Right renal cortex interstitium (tissue), 3 donors: ENCODE data around the gene CCDC121. TPM values are rescaled to one million over a fixed set of nuclear protein-coding genes. Genes with fewer than 3 reads are reported as not detected.

Experiments
- DNase-seq, 3 donors: peaks; one replicate each; pipeline ENCODE4 v3.0.0-alpha.2; 2013; ENCODE audit warnings: low read depth in 3 of 3, low spot score in 2 of 3
- polyA plus RNA-seq, 3 donors: library from polyadenylated mRNA; unstranded; fragments of 120-200 nt; gene quantifications; one replicate each; pipeline ENCODE4 v1.2.1, GENCODE V29; 2013; ENCODE audit not compliant: insufficient read length in 3 of 3

CCDC121 gene
- polyA plus RNA-seq, 3 donors, result 13.0 to 14.1 (median 13.9) TPM

- DNase-seq, result peak in 1 of 3 donors; percentile 10
Measured at GRCh38 chr2:27583390-27583915, 45.4 kb downstream of the CCDC121 start.

- peak; percentile 71 to 86 (median 83) for DNase-seq
Measured at GRCh38 chr2:27582695-27583389, 46.0 kb downstream of the CCDC121 start, which contains the start of gene ZNF512. TSS of gene ZNF512 (plus strand) at chr2:27583042. CDS start at chr2:27583113, 71 bp downstream.

- DNase-seq, result no peak
Measured at GRCh38 chr2:27582129-27582694, 46.6 kb downstream of the CCDC121 start.

GRCh38 chr2:27581417-27582128, 47.2 kb downstream of the CCDC121 start:
- no peak for DNase-seq

Other genes with a start within 250 kb of the CCDC121 start
- 10 to 100 TPM; 16.9 to 19.1 (median 16.9) TPM for gene ZNF513, start 248.3 kb downstream of the CCDC121 start, polyA plus RNA-seq
- 100 to 1,000 TPM in 2 of 3 donors, 10 to 100 TPM in 1; 95.5 to 109 (median 103) TPM for gene PPM1G, start 219.4 kb downstream of the CCDC121 start, polyA plus RNA-seq
- 100 to 1,000 TPM; 126 to 135 (median 130) TPM for gene NRBP1, start 200.4 kb downstream of the CCDC121 start, polyA plus RNA-seq
- gene KRTCAP3, start 186.6 kb downstream of the CCDC121 start, polyA plus RNA-seq, result 1 to 10 TPM; 5.6 to 8.1 (median 6.5) TPM
- gene IFT172, start 139.3 kb downstream of the CCDC121 start, polyA plus RNA-seq, result 10 to 100 TPM; 39.1 to 44.9 (median 39.8) TPM
- gene FNDC4, start 133.8 kb downstream of the CCDC121 start, polyA plus RNA-seq, result 1 to 10 TPM; 7.4 to 8.2 (median 7.6) TPM
- gene GCKR, start 132.2 kb downstream of the CCDC121 start, polyA plus RNA-seq, result not detected
- gene ZNF512, start 46.0 kb downstream of the CCDC121 start, polyA plus RNA-seq, result 10 to 100 TPM; 80.9 to 89.1 (median 83.2) TPM
- gene GPN1, start within 50 bp of the CCDC121 start, polyA plus RNA-seq, result 10 to 100 TPM; 63.9 to 69.7 (median 67.3) TPM
- gene SUPT7L, start 34.6 kb upstream of the CCDC121 start, polyA plus RNA-seq, result 10 to 100 TPM; 51.1 to 57.4 (median 53.9) TPM
- 10 to 100 TPM; 32.5 to 33.6 (median 33.6) TPM for gene SLC4A1AP, start 34.9 kb upstream of the CCDC121 start, polyA plus RNA-seq
- 100 to 1,000 TPM; 182 to 196 (median 183) TPM for gene MRPL33, start 142.7 kb upstream of the CCDC121 start, polyA plus RNA-seq